Activated effector memory CD4-positive, alpha-beta T cell treated with anti-CD3 and anti-CD28 coated beads, Interleukin-2, amount 50 U/mL, for 16 hours (primary cell): ENCODE results near the gene IMMP1L.
"Not testable (repeated sequence)": the region's sequence is repeated elsewhere in the genome, so short reads cannot be mapped to it uniquely, and the experiment has no call there.

Experiments used
- DNase-seq: peaks from one replicate; pipeline ENCODE4 v3.0.0-alpha.2; 2020

IMMP1L gene

GRCh38 chr11:31509429-31510345 lies at the start of gene IMMP1L, which contains the start of gene ELP4:
Gene IMMP1L (minus strand): TSS chr11:31509622. CDS start chr11:31463276, 46,346 bp downstream.
Gene ELP4 (plus strand): TSS chr11:31509767. CDS start chr11:31509785, 18 bp downstream.
- peak; percentile 98 for DNase-seq

- no peak for DNase-seq
Observed at GRCh38 chr11:31558001-31558400, 48.6 kb upstream of the IMMP1L start.

- DNase-seq: no peak
Observed at GRCh38 chr11:31555938-31556337, 46.5 kb upstream of the IMMP1L start.

- no peak for DNase-seq
Observed at GRCh38 chr11:31542862-31543261, 33.4 kb upstream of the IMMP1L start.

GRCh38 chr11:31535479-31535878 lies 26.1 kb upstream of the IMMP1L start:
- DNase-seq: no peak

- DNase-seq: no peak
Observed at GRCh38 chr11:31531293-31531692, 21.9 kb upstream of the IMMP1L start.

- DNase-seq: no peak
Observed at GRCh38 chr11:31529701-31530100, 20.3 kb upstream of the IMMP1L start.

GRCh38 chr11:31529189-31529588 lies 19.8 kb upstream of the IMMP1L start:
- no peak for DNase-seq

GRCh38 chr11:31521497-31522150 lies 12.2 kb upstream of the IMMP1L start:
- no peak for DNase-seq

- DNase-seq: no peak
Observed at GRCh38 chr11:31512117-31512516, 2.7 kb upstream of the IMMP1L start.

- DNase-seq: no peak
Observed at GRCh38 chr11:31509051-31509428, 382 bp downstream of the IMMP1L start.

GRCh38 chr11:31500560-31500959 lies 8.9 kb downstream of the IMMP1L start:
- no peak for DNase-seq

- no peak for DNase-seq
Observed at GRCh38 chr11:31499576-31500178, 9.7 kb downstream of the IMMP1L start.

- DNase-seq: not testable (repeated sequence)
Observed at GRCh38 chr11:31493762-31494161, 15.7 kb downstream of the IMMP1L start.

GRCh38 chr11:31493235-31493634 lies 16.2 kb downstream of the IMMP1L start:
- no peak for DNase-seq

- no peak for DNase-seq
Observed at GRCh38 chr11:31492320-31492913, 17.0 kb downstream of the IMMP1L start.

- DNase-seq: no peak
Observed at GRCh38 chr11:31487848-31488247, 21.6 kb downstream of the IMMP1L start.

- DNase-seq: no peak
Observed at GRCh38 chr11:31484497-31484896, 24.9 kb downstream of the IMMP1L start.

GRCh38 chr11:31480930-31481329 lies 28.5 kb downstream of the IMMP1L start:
- no peak for DNase-seq

- no peak for DNase-seq
Observed at GRCh38 chr11:31479066-31479465, 30.4 kb downstream of the IMMP1L start.

GRCh38 chr11:31478223-31478590 lies 31.2 kb downstream of the IMMP1L start:
- DNase-seq: no peak

GRCh38 chr11:31477528-31478222 lies 31.7 kb downstream of the IMMP1L start:
- DNase-seq: no peak

- no peak for DNase-seq
Observed at GRCh38 chr11:31474083-31474482, 35.3 kb downstream of the IMMP1L start.
